H1 (cell line): Measurements from ENCODE around the gene SLC27A2. TPM values are rescaled to one million over a fixed set of nuclear protein-coding genes. Genes with fewer than 3 reads are reported as not detected.
A peak's percentile ranks its signal among the peaks of the same experiment; 100 is the strongest.

Experiments
- CTCF ChIA-PET: fragments of 300-600 bp; sonication (Branson Sonifier 250); formaldehyde crosslinking; loops from one replicate; lab custom pipeline; 2021; ENCODE audit not compliant: partially characterized antibody; lab: Charles Lee
- POLR2A ChIA-PET: fragments of 300-600 bp; sonication (Branson Sonifier 250); formaldehyde crosslinking; loops from one replicate; lab custom pipeline; 2021; ENCODE audit warnings: inconsistent platforms; ENCODE audit not compliant: partially characterized antibody; lab: Charles Lee
- DNase-seq, 2 experiments: peaks; one replicate each; pipeline versions ENCODE4 v3.0.0 to v3.0.0-alpha.2; 2010 to 2022; ENCODE audit warnings: low spot score in 2 of 2, low read depth in 1 of 2, mixed read lengths in 1 of 2
- FAIRE-seq: peaks from 2 replicates; lab custom pipeline; 2011; peaks lifted over from hg19 to GRCh38; lab: Jason Lieb, UNC
- H2AFZ ChIP-seq: 2 replicates; pipeline ENCODE4 v1.8.1; 2012; ENCODE audit warnings: low read length, inconsistent platforms
- H2AK5ac ChIP-seq: 2 replicates; pipeline ENCODE4 v1.6.1; 2013; ENCODE audit warnings: low read depth, low read length
- H2BK120ac ChIP-seq: replicated peaks from 2 replicates; pipeline ENCODE3; 2013; ENCODE audit warnings: low read depth, low read length, inconsistent platforms
- H2BK12ac ChIP-seq: 2 replicates; pipeline ENCODE4 v1.6.1; 2013; ENCODE audit warnings: low read depth, low read length
- H2BK15ac ChIP-seq: 2 replicates; pipeline ENCODE4 v1.6.1; 2013; ENCODE audit warnings: low read length
- H2BK20ac ChIP-seq: 2 replicates; pipeline ENCODE4 v1.6.1; 2013; ENCODE audit warnings: low read length
- H2BK5ac ChIP-seq: 2 replicates; pipeline ENCODE4 v1.6.1; 2013; ENCODE audit warnings: low read depth, low read length
- H3K14ac ChIP-seq: 2 replicates; pipeline ENCODE4 v1.6.1; 2013; ENCODE audit warnings: inconsistent platforms; ENCODE audit not compliant: insufficient read length
- H3K18ac ChIP-seq: 2 replicates; pipeline ENCODE4 v1.6.1; 2013; ENCODE audit warnings: low read length; ENCODE audit errors: extremely low read depth
- H3K23ac ChIP-seq: 2 replicates; pipeline ENCODE4 v1.6.1; 2013; ENCODE audit warnings: inconsistent platforms; ENCODE audit not compliant: insufficient read length
- H3K23me2 ChIP-seq: 2 replicates; pipeline ENCODE4 v1.6.1; 2013; ENCODE audit warnings: low read depth, low read length
- H3K27ac ChIP-seq: 2 replicates; pipeline ENCODE4 v1.6.1; 2011; ENCODE audit warnings: low read depth, low read length, inconsistent platforms
- H3K27me3 ChIP-seq, 4 experiments: replicated peaks in 1 of 4; 1 replicate in 1 of 4; 2 replicates in 3 of 4; pipeline versions ENCODE4 v1.6.1 to v1.8.1; 2011 to 2013; ENCODE audit warnings: low read length in 3 of 4, mild to moderate bottlenecking in 3 of 4, inconsistent platforms in 2 of 4, mixed read lengths in 2 of 4, moderate library complexity in 1 of 4; ENCODE audit not compliant: control insufficient read depth in 3 of 4, insufficient read depth in 3 of 4; ENCODE audit errors: extremely low read depth in 1 of 4
- H3K36me3 ChIP-seq, 4 experiments: 2 replicates each; pipeline versions ENCODE4 v1.6.1 to v1.8.1; 2011 to 2013; ENCODE audit warnings: mild to moderate bottlenecking in 4 of 4, low read length in 3 of 4, moderate library complexity in 2 of 4, control low read depth in 1 of 4, inconsistent platforms in 1 of 4; ENCODE audit not compliant: insufficient read depth in 4 of 4, control insufficient read depth in 2 of 4
- H3K4ac ChIP-seq: replicated peaks from 2 replicates; pipeline ENCODE3; 2013; ENCODE audit warnings: low read length, low read depth, mixed read lengths, inconsistent platforms; ENCODE audit not compliant: insufficient read length
- H3K4me1 ChIP-seq, 4 experiments: replicated peaks in 1 of 4; 1 replicate in 1 of 4; 2 replicates in 3 of 4; pipeline versions ENCODE4 v1.6.1 to v1.8.1; 2011 to 2013; ENCODE audit warnings: low read length in 3 of 4, inconsistent platforms in 2 of 4, mixed read lengths in 1 of 4; ENCODE audit not compliant: insufficient read depth in 4 of 4, control insufficient read depth in 3 of 4
- H3K4me2 ChIP-seq, 2 experiments: 2 replicates each; pipeline versions ENCODE4 v1.6.1 to v1.8.1; 2011 to 2013; ENCODE audit warnings: low read depth in 2 of 2, low read length in 2 of 2, control low read depth in 1 of 2, inconsistent platforms in 1 of 2, mild to moderate bottlenecking in 1 of 2; ENCODE audit not compliant: insufficient read depth in 1 of 2
- H3K4me3 ChIP-seq, 4 experiments: fragments of 200-600, 300-600 bp in 1 of 4; sonication (generic), shearing (Covaris generic), sonication (Bioruptor Twin) in 1 of 4; 2 replicates each; pipeline versions ENCODE4 v1.5.1 to v1.8.1; 2011 to 2016; ENCODE audit warnings: low read length in 4 of 4, low read depth in 3 of 4, control low read depth in 2 of 4, inconsistent platforms in 2 of 4, mild to moderate bottlenecking in 2 of 4, mixed read lengths in 1 of 4, moderate library complexity in 1 of 4; ENCODE audit not compliant: insufficient read depth in 2 of 4; ENCODE audit errors: extremely low read depth in 1 of 4
- H3K56ac ChIP-seq: replicated peaks from 2 replicates; pipeline ENCODE3; 2013; ENCODE audit warnings: low read depth, mild to moderate bottlenecking, mixed read lengths, low read length, inconsistent platforms; ENCODE audit not compliant: insufficient read length
- H3K79me1 ChIP-seq: 2 replicates; pipeline ENCODE4 v1.6.1; 2013; ENCODE audit warnings: low read depth, low read length, control low read depth
- H3K79me2 ChIP-seq, 2 experiments: 2 replicates each; pipeline versions ENCODE4 v1.6.1 to v1.8.1; 2012 to 2013; ENCODE audit warnings: low read length in 2 of 2, mild to moderate bottlenecking in 2 of 2, inconsistent platforms in 1 of 2; ENCODE audit not compliant: insufficient read depth in 2 of 2, control insufficient read depth in 1 of 2
- H3K9ac ChIP-seq, 4 experiments: replicated peaks in 1 of 4; 1 replicate in 1 of 4; 2 replicates in 3 of 4; pipeline versions ENCODE4 v1.6.1 to v1.8.1; 2011 to 2013; ENCODE audit warnings: low read depth in 3 of 4, low read length in 3 of 4, control low read depth in 2 of 4, mild to moderate bottlenecking in 2 of 4, moderate library complexity in 2 of 4, inconsistent platforms in 1 of 4; ENCODE audit errors: extremely low read depth in 1 of 4
- H3K9me3 ChIP-seq, 2 experiments: 2 replicates each; pipeline versions ENCODE4 v1.6.1 to v1.8.1; 2012 to 2013; ENCODE audit warnings: mild to moderate bottlenecking in 2 of 2, moderate library complexity in 2 of 2, control low read depth in 1 of 2, inconsistent platforms in 1 of 2, low read depth in 1 of 2, low read length in 1 of 2, mixed read lengths in 1 of 2; ENCODE audit not compliant: insufficient read depth in 2 of 2
- H4K20me1 ChIP-seq, 2 experiments: replicated peaks in 1 of 2; 2 replicates each; pipeline versions ENCODE3 to v1.8.1; 2011 to 2013; ENCODE audit warnings: inconsistent platforms in 2 of 2, low read length in 2 of 2, mild to moderate bottlenecking in 1 of 2; ENCODE audit not compliant: insufficient read depth in 2 of 2, control insufficient read depth in 1 of 2
- H4K5ac ChIP-seq: 2 replicates; pipeline ENCODE4 v1.6.1; 2013; ENCODE audit warnings: low read length, low read depth, mixed read lengths, inconsistent platforms; ENCODE audit not compliant: insufficient read length
- H4K8ac ChIP-seq: 2 replicates; pipeline ENCODE4 v1.8.0; 2013; ENCODE audit warnings: mild to moderate bottlenecking, moderate library complexity, low read length, inconsistent platforms; ENCODE audit not compliant: insufficient read depth; ENCODE audit errors: extremely low read depth
- H4K91ac ChIP-seq: replicated peaks from 2 replicates; pipeline ENCODE3; 2013; ENCODE audit warnings: low read length, mixed read lengths, inconsistent platforms; ENCODE audit not compliant: insufficient read length
- BCL11A ChIP-seq, 2 experiments: IDR thresholded peaks; one replicate each; pipeline ENCODE4 v1.6.1; 2011; ENCODE audit warnings: low read depth in 2 of 2, low read length in 2 of 2, mild to moderate bottlenecking in 2 of 2
- CTBP2 ChIP-seq: IDR thresholded peaks from 2 replicates; pipeline ENCODE4 v1.7.0; 2011; ENCODE audit warnings: borderline replicate concordance, mild to moderate bottlenecking, moderate library complexity, mixed read lengths, low read length; ENCODE audit not compliant: insufficient read depth, insufficient read length
- NANOG ChIP-seq: IDR thresholded peaks from 2 replicates; pipeline ENCODE4 v1.6.1; 2011; ENCODE audit warnings: low read length, low read depth, mild to moderate bottlenecking, inconsistent platforms; ENCODE audit not compliant: insufficient read depth, poor library complexity, severe bottlenecking
- RAD21 ChIP-seq, 2 experiments: IDR thresholded peaks in 1 of 2; conservative IDR thresholded peaks in 1 of 2; 2 replicates each; pipeline ENCODE4 v1.6.1; 2011; ENCODE audit warnings: low read depth in 2 of 2, low read length in 2 of 2, improper control_type of control experiment in 1 of 2, inconsistent platforms in 1 of 2, mild to moderate bottlenecking in 1 of 2, moderate library complexity in 1 of 2
- RBBP5 ChIP-seq: IDR thresholded peaks from 2 replicates; pipeline ENCODE4 v1.7.1; 2012; ENCODE audit warnings: low read depth, mild to moderate bottlenecking, inconsistent platforms, low read length, moderate library complexity, borderline replicate concordance
- SIN3A ChIP-seq, 2 experiments: IDR thresholded peaks in 1 of 2; conservative IDR thresholded peaks in 1 of 2; 2 replicates each; pipeline ENCODE4 v1.6.1; 2011 to 2012; ENCODE audit warnings: low read length in 2 of 2, improper control_type of control experiment in 1 of 2, low read depth in 1 of 2, mild to moderate bottlenecking in 1 of 2
- TAF7 ChIP-seq: optimal IDR thresholded peaks from 2 replicates; pipeline ENCODE3; 2011; ENCODE audit warnings: low read depth, mild to moderate bottlenecking, inconsistent platforms, low read length, moderate library complexity, borderline replicate concordance
- polyA plus RNA-seq, 7 experiments: library from polyadenylated mRNA; depleted of rRNA in 3 of 7; stranded (reverse) in 5 of 7; unstranded in 2 of 7; fragments of >200 nt in 5 of 7; fragments of 200-250 nt in 2 of 7; gene quantifications; 1 replicate in 5 of 7; 2 replicates in 1 of 7; 4 replicates in 1 of 7; pipeline versions ENCODE4 v1.2.1 to v1.2.3, GENCODE V29; 2011 to 2013; ENCODE audit warnings: missing spikeins in 2 of 7, mixed read lengths in 2 of 7
- total RNA-seq: library from RNA; stranded (reverse); fragmentation: NEBNext Ultra II Directional; extraction: Animal tissue kit (Norgen Biotek cat#: 25700); gene quantifications from 2 replicates; pipeline ENCODE4 v1.2.1, GENCODE V29; 2021
- TF ChIP-seq, protein P1 (sequence below), 3 experiments: IDR thresholded peaks; 1 replicate in 2 of 3; 2 replicates in 1 of 3; pipeline versions ENCODE4 v1.5.1 to v1.6.1; 2011; ENCODE audit warnings: low read length in 3 of 3, mild to moderate bottlenecking in 3 of 3, inconsistent platforms in 2 of 3, low read depth in 1 of 3, moderate library complexity in 1 of 3; ENCODE audit not compliant: insufficient read depth in 1 of 3; ENCODE audit errors: control extremely low read depth in 1 of 3

The SLC27A2 gene
- total and polyA plus RNA-seq, 2 of the 8 experiments (the other 6 are each of a cell fraction or from before 2014, with no cell fraction given): 5.6 to 5.8 TPM

DNA sequence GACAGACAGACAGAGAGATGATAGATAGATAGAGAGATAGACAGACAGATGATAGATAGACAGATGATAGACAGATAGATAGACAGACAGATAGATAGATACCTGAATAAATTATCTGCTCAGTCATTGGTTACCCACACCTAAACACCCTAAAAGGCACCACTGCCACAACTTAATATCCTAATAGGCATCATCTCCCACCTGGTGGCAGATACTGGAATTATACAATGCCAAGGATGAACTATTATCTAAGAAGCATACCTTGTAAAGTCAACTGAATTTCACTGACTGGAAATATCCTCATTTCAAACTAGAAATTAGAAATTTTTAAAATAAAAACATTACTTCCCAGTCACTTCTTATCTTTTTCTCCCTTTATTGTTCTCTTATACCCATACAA, 43.6 kb upstream of the SLC27A2 start:
- TF ChIP-seq NANOG (no peak), CTBP2 (no peak), RBBP5 (no peak), SIN3A (conservative IDR thresholded peaks at IDR 0.05 in 1 of 2, IDR thresholded peaks at IDR 0.05 in 1 of 2; ENCODE audit: low read depth in 1 of 2, low read length in 2 of 2) (no peak), TAF7 (no peak), BCL11A (IDR thresholded peaks at IDR 0.05; ENCODE audit: low read depth in 2 of 2, low read length in 2 of 2) (no peak), RAD21 (IDR thresholded peaks at IDR 0.05 in 1 of 2, conservative IDR thresholded peaks at IDR 0.05 in 1 of 2; ENCODE audit: low read depth in 2 of 2, low read length in 2 of 2) (peak; percentile 48 to 52)
- TF ChIP-seq, protein P1, sequence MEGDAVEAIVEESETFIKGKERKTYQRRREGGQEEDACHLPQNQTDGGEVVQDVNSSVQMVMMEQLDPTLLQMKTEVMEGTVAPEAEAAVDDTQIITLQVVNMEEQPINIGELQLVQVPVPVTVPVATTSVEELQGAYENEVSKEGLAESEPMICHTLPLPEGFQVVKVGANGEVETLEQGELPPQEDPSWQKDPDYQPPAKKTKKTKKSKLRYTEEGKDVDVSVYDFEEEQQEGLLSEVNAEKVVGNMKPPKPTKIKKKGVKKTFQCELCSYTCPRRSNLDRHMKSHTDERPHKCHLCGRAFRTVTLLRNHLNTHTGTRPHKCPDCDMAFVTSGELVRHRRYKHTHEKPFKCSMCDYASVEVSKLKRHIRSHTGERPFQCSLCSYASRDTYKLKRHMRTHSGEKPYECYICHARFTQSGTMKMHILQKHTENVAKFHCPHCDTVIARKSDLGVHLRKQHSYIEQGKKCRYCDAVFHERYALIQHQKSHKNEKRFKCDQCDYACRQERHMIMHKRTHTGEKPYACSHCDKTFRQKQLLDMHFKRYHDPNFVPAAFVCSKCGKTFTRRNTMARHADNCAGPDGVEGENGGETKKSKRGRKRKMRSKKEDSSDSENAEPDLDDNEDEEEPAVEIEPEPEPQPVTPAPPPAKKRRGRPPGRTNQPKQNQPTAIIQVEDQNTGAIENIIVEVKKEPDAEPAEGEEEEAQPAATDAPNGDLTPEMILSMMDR (IDR thresholded peaks at IDR 0.05; ENCODE audit: control extremely low read depth in 1 of 3, insufficient read depth in 1 of 3, low read depth in 1 of 3, low read length in 3 of 3): peak in 2 of 3 experiments; percentile 30 to 40; a peak in 2 of 4 replicates

More for the DNA sequence above, 43.6 kb upstream of the SLC27A2 start:
- Histone ChIP-seq H2AFZ (no peak overlapping the region), H3K14ac (no peak overlapping the region), H2BK12ac (no peak overlapping the region), H3K79me2 (no peaks in the 10 kb centered on the region), H3K23ac (no peak overlapping the region), H4K8ac (no peak overlapping the region), H2BK120ac (no peak overlapping the region), H3K23me2 (no peaks in the 10 kb centered on the region), H2BK5ac (no peak overlapping the region), H3K4ac (no peak overlapping the region), H3K4me1 (peaks cover 0 to 3% (median 0%) of the 10 kb centered on the region in 4 experiments; a peak in 1 of 7 replicates), H3K9me3 (no peaks in the 10 kb centered on the region), H2BK15ac (no peak overlapping the region), H3K4me3 (no peak overlapping the region), H3K18ac (no peak overlapping the region), H3K4me2 (no peak overlapping the region), H3K27me3 (no peaks in the 10 kb centered on the region), H3K79me1 (no peaks in the 10 kb centered on the region), H4K20me1 (no peaks in the 10 kb centered on the region), H2BK20ac (no peak overlapping the region), H2AK5ac (no peak overlapping the region), H4K91ac (no peak overlapping the region), H3K27ac (no peak overlapping the region), H3K56ac (no peak overlapping the region), H3K36me3 (no peaks in the 10 kb centered on the region), H3K9ac (no peak overlapping the region), H4K5ac (no peak overlapping the region)
- DNase-seq: no peak
- ChIA-PET CTCF (interaction anchor here (0.9 to 2.0 kb wide), 7 partner anchors 10 to 262 kb away, joined by 3 to 16 read pairs (median 7); partner anchors contain the start of gene ATP8B4), POLR2A (no interaction called here)
- no peak for FAIRE-seq
